Measurements from ENCODE around the gene FBXO44.
A peak's percentile ranks its signal among the peaks of the same experiment; 100 is the strongest.
"Not testable (repeated sequence)": the region's sequence is repeated elsewhere in the genome, so short reads cannot be mapped to it uniquely, and the experiment has no call there.

Gene FBXO44

GRCh38 chr1:11654137-11654938 is at the start of gene FBXO44, which contains the start of gene FBXO2:
FBXO44 (plus strand) TSS chr1:11654877; CDS start chr1:11655836, 959 bp downstream.
FBXO2 (minus strand) TSS chr1:11654429; CDS start chr1:11654340, 89 bp downstream.
- TF ChIP-seq CTCF (IDR thresholded peaks at IDR 0.05), result no peak
- H3K36me3 ChIP-seq (ENCODE audit: control insufficient read depth, insufficient read depth, low read length), result no peaks in the 10 kb centered on the region
- peak within 1 kb of the TSS; percentile 65 for H3K4me3 ChIP-seq (ENCODE audit: low read depth, low read length)
- no peak within 1 kb of the TSS for H3K9ac ChIP-seq
- H3K4me2 ChIP-seq (ENCODE audit: low read length), result peak within 1 kb of the TSS; percentile 87
- H3K4me1 ChIP-seq, result no peaks in the 10 kb centered on the region
- H3K79me2 ChIP-seq, result no peaks in the 10 kb centered on the region
- H3K27ac ChIP-seq, result peak within 1 kb of the TSS; percentile 62
- H2AFZ ChIP-seq, result peak within 1 kb of the TSS; percentile 73
- no peaks in the 10 kb centered on the region for H3K27me3 ChIP-seq (ENCODE audit: control insufficient read depth, insufficient read depth, low read length)
- H3K9me3 ChIP-seq (ENCODE audit: control insufficient read depth, low read length), result no peaks in the 10 kb centered on the region

- Histone ChIP-seq H3K27me3 (ENCODE audit: control insufficient read depth, insufficient read depth, low read length) (no peaks in the 10 kb centered on the region), H3K27ac (no peak overlapping the region), H3K9me3 (ENCODE audit: control insufficient read depth, low read length) (no peaks in the 10 kb centered on the region), H3K9ac (no peak overlapping the region), H3K4me1 (no peaks in the 10 kb centered on the region), H2AFZ (no peak overlapping the region), H3K79me2 (no peaks in the 10 kb centered on the region), H3K4me2 (ENCODE audit: low read length) (no peak overlapping the region), H3K4me3 (ENCODE audit: low read depth, low read length) (no peak overlapping the region), H3K36me3 (ENCODE audit: control insufficient read depth, insufficient read depth, low read length) (no peaks in the 10 kb centered on the region)
- no peak for TF ChIP-seq CTCF (IDR thresholded peaks at IDR 0.05)
Observed at GRCh38 chr1:11606775-11607174, 47.9 kb upstream of the FBXO44 start.

GRCh38 chr1:11608596-11609130 is 46.0 kb upstream of the FBXO44 start:
- not testable (repeated sequence) for H3K9ac ChIP-seq; H3K79me2 ChIP-seq; H3K4me3 ChIP-seq (ENCODE audit: low read depth, low read length); H3K4me2 ChIP-seq (ENCODE audit: low read length); H3K9me3 ChIP-seq (ENCODE audit: control insufficient read depth, low read length); H3K36me3 ChIP-seq (ENCODE audit: control insufficient read depth, insufficient read depth, low read length); H3K4me1 ChIP-seq; H3K27me3 ChIP-seq (ENCODE audit: control insufficient read depth, insufficient read depth, low read length); H3K27ac ChIP-seq; H2AFZ ChIP-seq

- H3K36me3 ChIP-seq (ENCODE audit: control insufficient read depth, insufficient read depth, low read length); H3K4me1 ChIP-seq; H3K9me3 ChIP-seq (ENCODE audit: control insufficient read depth, low read length); H3K9ac ChIP-seq; H3K79me2 ChIP-seq; H2AFZ ChIP-seq; H3K4me2 ChIP-seq (ENCODE audit: low read length); H3K4me3 ChIP-seq (ENCODE audit: low read depth, low read length); H3K27me3 ChIP-seq (ENCODE audit: control insufficient read depth, insufficient read depth, low read length); H3K27ac ChIP-seq: not testable (repeated sequence)
Observed at GRCh38 chr1:11609378-11609777, 45.3 kb upstream of the FBXO44 start.

GRCh38 chr1:11610629-11611180 is 44.0 kb upstream of the FBXO44 start:
- Histone ChIP-seq H3K79me2 (no peaks in the 10 kb centered on the region), H3K9me3 (ENCODE audit: control insufficient read depth, low read length) (no peaks in the 10 kb centered on the region), H3K4me2 (ENCODE audit: low read length) (no peak overlapping the region), H3K36me3 (ENCODE audit: control insufficient read depth, insufficient read depth, low read length) (no peaks in the 10 kb centered on the region), H3K4me1 (no peaks in the 10 kb centered on the region), H3K27me3 (ENCODE audit: control insufficient read depth, insufficient read depth, low read length) (no peaks in the 10 kb centered on the region), H3K27ac (no peak overlapping the region), H2AFZ (no peak overlapping the region), H3K4me3 (ENCODE audit: low read depth, low read length) (no peak overlapping the region), H3K9ac (no peak overlapping the region)
- TF ChIP-seq CTCF (IDR thresholded peaks at IDR 0.05), result no peak

Measured in parathyroid adenoma (tissue), 2 donors.